ENCODE data around the gene RGS2.

DNA sequence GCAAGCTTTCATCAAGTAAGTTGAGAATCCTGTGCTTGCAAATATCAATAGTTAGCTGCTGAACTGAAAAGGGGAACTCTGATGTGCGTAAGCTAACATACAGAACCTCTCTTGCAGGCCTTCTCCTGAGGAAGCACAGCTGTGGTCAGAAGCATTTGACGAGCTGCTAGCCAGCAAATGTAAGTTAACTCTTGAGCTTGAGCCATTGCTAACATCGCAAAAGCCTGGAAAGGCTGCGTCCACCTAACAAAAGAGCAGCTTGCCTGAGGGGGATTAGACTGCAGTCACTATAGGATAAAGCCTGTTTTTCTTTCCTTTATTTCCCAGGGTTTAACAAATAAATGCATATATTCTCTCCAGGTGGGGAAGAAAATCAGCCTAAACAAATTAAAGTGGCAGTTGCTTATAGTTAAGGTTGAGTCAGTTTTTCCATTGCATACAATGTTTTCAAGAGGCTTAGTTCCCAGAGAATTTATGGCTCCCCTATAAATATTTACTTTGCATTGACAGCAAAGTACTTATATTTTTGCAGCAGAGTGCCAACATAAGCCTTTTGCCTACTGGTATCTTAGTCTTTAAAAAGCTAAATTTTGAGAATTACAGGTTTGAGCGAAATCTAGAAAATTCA lies 1.5 kb downstream of the RGS2 start:
- TF ChIP-seq FOXM1 (IDR thresholded peaks at IDR 0.05; ENCODE audit: low read depth), result no peak
- TF ChIP-seq EZH2phosphoT487 (IDR thresholded peaks at IDR 0.05; ENCODE audit: borderline replicate concordance, low read depth), result no peak
